CD4-positive, alpha-beta T cell (primary cell): ENCODE measurements around the gene RELL2. TPM values are rescaled to one million over a fixed set of nuclear protein-coding genes. Genes with fewer than 3 reads are reported as not detected.
"Not testable (repeated sequence)": the region's sequence is repeated elsewhere in the genome, so short reads cannot be mapped to it uniquely, and the experiment has no call there.

Experiments used
- ATAC-seq: fragments of 200-7000 bp; cut with Tn5 transposase; one replicate; pipeline ENCODE4 v1.10.0; 2022; ENCODE audit warnings: mild to moderate bottlenecking; ENCODE audit not compliant: poor library complexity
- CTCF ChIA-PET: fragments of 350-600 bp; sonication (Branson Sonifier 250); formaldehyde crosslinking; loops from one replicate; lab custom pipeline; 2021; ENCODE audit warnings: antibody characterized with exemption, inconsistent platforms; lab: Charles Lee
- POLR2A ChIA-PET: fragments of 350-600 bp; sonication (Branson Sonifier 250); formaldehyde crosslinking; loops from one replicate; lab custom pipeline; 2021; ENCODE audit warnings: antibody characterized with exemption, inconsistent platforms; lab: Charles Lee
- DNase-seq, 14 experiments: peaks; one replicate each; pipeline ENCODE4 v3.0.0-alpha.2; 2013 to 2020; ENCODE audit warnings: mixed read lengths in 2 of 14
- H3K27ac ChIP-seq, 2 donors: one replicate each; pipeline versions ENCODE4 v1.5.1 to v1.7.0; 2013; ENCODE audit warnings: low read length in 2 of 2, low read depth in 1 of 2, mild to moderate bottlenecking in 1 of 2
- H3K27me3 ChIP-seq, 2 experiments: 1 replicate in 1 of 2; 2 replicates in 1 of 2; pipeline versions ENCODE4 v1.6.1 to v1.7.0; 2013; ENCODE audit warnings: low read length in 2 of 2, control low read depth in 1 of 2, mild to moderate bottlenecking in 1 of 2, moderate library complexity in 1 of 2; ENCODE audit not compliant: insufficient read depth in 2 of 2, control insufficient read depth in 1 of 2
- H3K36me3 ChIP-seq: one replicate; pipeline ENCODE4 v1.6.1; 2013; ENCODE audit warnings: low read length, control low read depth; ENCODE audit not compliant: insufficient read depth
- H3K4me1 ChIP-seq: one replicate; pipeline ENCODE4 v1.6.1; 2013; ENCODE audit warnings: low read length, control low read depth; ENCODE audit not compliant: insufficient read depth
- H3K4me3 ChIP-seq: one replicate; pipeline ENCODE4 v1.5.1; 2013; ENCODE audit warnings: mild to moderate bottlenecking, low read length, moderate library complexity
- H3K9me3 ChIP-seq, 2 experiments: 1 replicate in 1 of 2; 2 replicates in 1 of 2; pipeline versions ENCODE4 v1.6.1 to v1.7.0; 2013; ENCODE audit warnings: low read length in 2 of 2, mild to moderate bottlenecking in 2 of 2, control low read depth in 1 of 2, moderate library complexity in 1 of 2; ENCODE audit not compliant: control insufficient read depth in 1 of 2, insufficient read depth in 1 of 2
- H3K27ac Mint-ChIP-seq: one replicate; pipeline ENCODE4 v1.8.0; 2020; ENCODE audit warnings: mixed read lengths
- H3K27me3 Mint-ChIP-seq: one replicate; pipeline ENCODE4 v1.8.0; 2021; ENCODE audit warnings: mixed read lengths
- H3K36me3 Mint-ChIP-seq: one replicate; pipeline ENCODE4 v1.8.0; 2021; ENCODE audit warnings: low read depth, mixed read lengths
- H3K4me1 Mint-ChIP-seq: one replicate; pipeline ENCODE4 v1.8.0; 2021; ENCODE audit warnings: low read depth, mixed read lengths
- H3K4me3 Mint-ChIP-seq: one replicate; pipeline ENCODE4 v1.8.0; 2020; ENCODE audit warnings: mild to moderate bottlenecking, mixed read lengths
- H3K9me3 Mint-ChIP-seq: one replicate; pipeline ENCODE4 v1.8.0; 2020; ENCODE audit warnings: mixed read lengths
- CTCF ChIP-seq: fragments of 200-600 bp; IDR thresholded peaks from one replicate; pipeline ENCODE4 v1.8.0; 2022; ENCODE audit warnings: antibody characterized with exemption, mild to moderate bottlenecking
- intact Hi-C, 2 experiments: fragments of 100-400 bp; cut with DNase I in 1 of 2; cut with micrococcal nuclease in 1 of 2; formaldehyde crosslinking; loops; one replicate each; pipeline versions ENCODE4 v1.15.1 to v1.9.0; 2023 to 2025; cut with DNase I, micrococcal nuclease
- total RNA-seq, 174 experiments: library from RNA in 2 of 174; stranded (reverse) in 2 of 174; gene quantifications; one replicate each; pipeline ENCODE4 v1.2.3 and lab custom pipeline; 2021 to 2026

RELL2 gene
- total RNA-seq, 2 experiments from 2014 or later = 10.9 to 11.4 TPM

GRCh38 chr5:141608046-141608445 is 28.8 kb upstream of the RELL2 start:
- H3K27me3 Mint-ChIP-seq = no peaks in the 10 kb centered on the region
- H3K36me3 Mint-ChIP-seq = peaks cover 25% of the 10 kb centered on the region
- H3K27ac ChIP-seq = peak overlapping the region; percentile 75 to 84
- no peak for TF ChIP-seq CTCF
- no peaks in the 10 kb centered on the region for H3K9me3 Mint-ChIP-seq
- H3K4me3 Mint-ChIP-seq = peak overlapping the region; percentile 73
- peaks cover 88% of the 10 kb centered on the region for H3K4me1 Mint-ChIP-seq
- peaks cover 64% of the 10 kb centered on the region for H3K4me1 ChIP-seq
- peak overlapping the region; percentile 91 for H3K27ac Mint-ChIP-seq
- POLR2A ChIA-PET = interaction anchor here (1.2 to 7.5 kb wide), 5 partner anchors 10 to 24 kb away, joined by 3 to 153 read pairs (median 5); partner anchors contain the start of gene DIAPH1
- H3K9me3 ChIP-seq = no peaks in the 10 kb centered on the region
- DNase-seq (no peak), ATAC-seq (no peak)
- peaks cover 12% of the 10 kb centered on the region for H3K36me3 ChIP-seq
- H3K27me3 ChIP-seq = no peaks in the 10 kb centered on the region
- CTCF ChIA-PET = interaction anchor here (1.1 to 4.3 kb wide), 4 partner anchors 10 to 43 kb away, joined by 3 to 53 read pairs (median 20); partner anchors contain the start of gene DIAPH1
- H3K4me3 ChIP-seq = no peak overlapping the region
- intact Hi-C loops = loop anchor here in 1 of 2 experiments (1.0 kb wide), 1 partner anchor 9 kb away; no protein-coding TSS in a partner anchor

- H3K27ac Mint-ChIP-seq = peak overlapping the region; percentile 91
- peaks cover 88% of the 10 kb centered on the region for H3K4me1 Mint-ChIP-seq
- Histone ChIP-seq H3K36me3 (peaks cover 17% of the 10 kb centered on the region), H3K9me3 (no peaks in the 10 kb centered on the region), H3K27ac (peak overlapping the region; percentile 75 to 84), H3K27me3 (no peaks in the 10 kb centered on the region), H3K4me1 (peaks cover 58% of the 10 kb centered on the region), H3K4me3 (no peak overlapping the region)
- peak overlapping the region; percentile 73 for H3K4me3 Mint-ChIP-seq
- ATAC-seq (no peak), DNase-seq (peak in 1 of 14 experiments; percentile 28)
- H3K27me3 Mint-ChIP-seq = no peaks in the 10 kb centered on the region
- CTCF ChIA-PET = interaction anchor here (1.1 to 4.3 kb wide), 5 partner anchors 10 to 44 kb away, joined by 3 to 53 read pairs (median 4); partner anchors contain the start of gene DIAPH1
- POLR2A ChIA-PET = interaction anchor here (1.2 to 7.5 kb wide), 4 partner anchors 10 to 17 kb away, joined by 3 to 153 read pairs (median 10); partner anchors contain the start of gene DIAPH1
- intact Hi-C loops = loop anchor here in 1 of 2 experiments (1.0 kb wide), 1 partner anchor 9 kb away; no protein-coding TSS in a partner anchor
- H3K9me3 Mint-ChIP-seq = no peaks in the 10 kb centered on the region
- no peak for TF ChIP-seq CTCF
- peaks cover 29% of the 10 kb centered on the region for H3K36me3 Mint-ChIP-seq
These were observed 28.2 kb upstream of the RELL2 start for GRCh38 chr5:141608557-141608956.

- Mint-ChIP-seq H3K36me3 (peaks cover 29% of the 10 kb centered on the region), H3K27ac (peak overlapping the region; percentile 91), H3K4me1 (peaks cover 88% of the 10 kb centered on the region), H3K27me3 (no peaks in the 10 kb centered on the region), H3K4me3 (peak overlapping the region; percentile 73), H3K9me3 (no peaks in the 10 kb centered on the region)
- POLR2A ChIA-PET = interaction anchor here (1.2 to 7.5 kb wide), 4 partner anchors 9 to 17 kb away, joined by 3 to 153 read pairs (median 10); partner anchors contain the start of gene DIAPH1
- peaks cover 17% of the 10 kb centered on the region for H3K36me3 ChIP-seq
- CTCF ChIA-PET = interaction anchor here (1.1 to 4.3 kb wide), 5 partner anchors 9 to 30 kb away, joined by 3 to 53 read pairs (median 6); partner anchors contain the start of gene DIAPH1
- intact Hi-C loops = no loop called here
- ATAC-seq (no peak), DNase-seq (no peak)
- H3K9me3 ChIP-seq = no peaks in the 10 kb centered on the region
- peaks cover 57% of the 10 kb centered on the region for H3K4me1 ChIP-seq
- no peaks in the 10 kb centered on the region for H3K27me3 ChIP-seq
- TF ChIP-seq CTCF = no peak
- H3K27ac ChIP-seq = peak overlapping the region; percentile 75 to 84
- no peak overlapping the region for H3K4me3 ChIP-seq
These were observed 27.8 kb upstream of the RELL2 start for GRCh38 chr5:141609044-141609443.

GRCh38 chr5:141609921-141610320 is 26.9 kb upstream of the RELL2 start:
- H3K4me3 Mint-ChIP-seq = peak overlapping the region; percentile 75

More at GRCh38 chr5:141609921-141610320, 26.9 kb upstream of the RELL2 start:
- Mint-ChIP-seq H3K36me3 (peaks cover 29% of the 10 kb centered on the region), H3K4me1 (peaks cover 88% of the 10 kb centered on the region), H3K27ac (peak overlapping the region; percentile 91)
- Histone ChIP-seq H3K36me3 (peaks cover 17% of the 10 kb centered on the region), H3K27ac (peak overlapping the region in 1 of 2 donors; percentile 30), H3K4me1 (peaks cover 59% of the 10 kb centered on the region)
- H3K4me3 ChIP-seq, H3K27me3 Mint-ChIP-seq, intact Hi-C loops, H3K9me3 Mint-ChIP-seq, H3K27me3 ChIP-seq, DNase-seq, ATAC-seq, H3K9me3 ChIP-seq: not testable (repeated sequence)
- ChIA-PET POLR2A (interaction anchor here (7.5 kb wide), 1 partner anchor 8 kb away, joined by 153 read pairs; the partner anchor contains the start of gene DIAPH1), CTCF (interaction anchor here (1.1 to 1.5 kb wide), 3 partner anchors 9 to 18 kb away, joined by 3 to 8 read pairs (median 6); partner anchors contain the start of gene DIAPH1)
